T-helper 2 cell (primary cell): ENCODE data around the gene AFMID.
A peak's percentile ranks its signal among the peaks of the same experiment; 100 is the strongest.
"Not testable (repeated sequence)": the region's sequence is repeated elsewhere in the genome, so short reads cannot be mapped to it uniquely, and the experiment has no call there.

ENCODE experiments used
- DNase-seq, 5 experiments: peaks; one replicate each; pipeline versions ENCODE4 v3.0.0 to v3.0.0-alpha.2; 2012 to 2022

AFMID gene

GRCh38 chr17:78224231-78225087 lies 37.3 kb downstream of the AFMID start:
- DNase-seq: no peak

DNA sequence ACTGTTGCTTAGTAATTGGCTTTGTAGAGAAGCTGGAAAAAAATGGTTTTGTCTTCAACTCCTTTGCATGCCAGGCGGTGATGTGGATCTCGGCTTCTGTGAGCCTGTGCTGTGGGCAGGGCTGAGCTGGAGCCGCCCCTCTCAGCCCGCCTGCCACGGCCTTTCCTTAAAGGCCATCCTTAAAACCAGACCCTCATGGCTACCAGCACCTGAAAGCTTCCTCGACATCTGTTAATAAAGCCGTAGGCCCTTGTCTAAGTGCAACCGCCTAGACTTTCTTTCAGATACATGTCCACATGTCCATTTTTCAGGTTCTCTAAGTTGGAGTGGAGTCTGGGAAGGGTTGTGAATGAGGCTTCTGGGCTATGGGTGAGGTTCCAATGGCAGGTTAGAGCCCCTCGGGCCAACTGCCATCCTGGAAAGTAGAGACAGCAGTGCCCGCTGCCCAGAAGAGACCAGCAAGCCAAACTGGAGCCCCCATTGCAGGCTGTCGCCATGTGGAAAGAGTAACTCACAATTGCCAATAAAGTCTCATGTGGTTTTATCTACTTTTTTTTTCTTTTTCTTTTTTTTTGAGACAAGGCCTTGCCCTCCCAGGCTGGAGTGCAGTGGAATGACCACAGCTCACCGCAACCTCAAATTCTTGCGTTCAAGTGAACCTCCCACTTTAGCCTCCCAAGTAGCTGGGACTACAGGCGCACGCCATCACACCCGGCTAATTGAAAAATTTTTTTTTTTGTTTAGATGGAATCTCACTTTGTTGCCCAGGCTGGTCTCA lies 38.1 kb downstream of the AFMID start:
- DNase-seq: no peak

- DNase-seq: no peak
Observed at GRCh38 chr17:78226055-78226758, 39.0 kb downstream of the AFMID start.

GRCh38 chr17:78226759-78227454 lies 39.7 kb downstream of the AFMID start:
- no peak for DNase-seq

GRCh38 chr17:78227455-78227916 lies 40.3 kb downstream of the AFMID start:
- no peak for DNase-seq

GRCh38 chr17:78228176-78228575 lies 41.0 kb downstream of the AFMID start:
- DNase-seq: no peak

- no peak for DNase-seq
Observed at GRCh38 chr17:78230252-78230962, 43.2 kb downstream of the AFMID start.

- DNase-seq: no peak
Observed at GRCh38 chr17:78230996-78231935, 44.1 kb downstream of the AFMID start, which contains the start of gene TMEM235. TMEM235 (plus strand) TSS chr17:78231631; CDS start chr17:78232024, 393 bp downstream.

GRCh38 chr17:78231991-78232858 lies 45.1 kb downstream of the AFMID start:
- peak in 1 of 5 experiments; percentile 42 for DNase-seq

- no peak for DNase-seq
Observed at GRCh38 chr17:78232859-78233173, 45.7 kb downstream of the AFMID start.

DNA sequence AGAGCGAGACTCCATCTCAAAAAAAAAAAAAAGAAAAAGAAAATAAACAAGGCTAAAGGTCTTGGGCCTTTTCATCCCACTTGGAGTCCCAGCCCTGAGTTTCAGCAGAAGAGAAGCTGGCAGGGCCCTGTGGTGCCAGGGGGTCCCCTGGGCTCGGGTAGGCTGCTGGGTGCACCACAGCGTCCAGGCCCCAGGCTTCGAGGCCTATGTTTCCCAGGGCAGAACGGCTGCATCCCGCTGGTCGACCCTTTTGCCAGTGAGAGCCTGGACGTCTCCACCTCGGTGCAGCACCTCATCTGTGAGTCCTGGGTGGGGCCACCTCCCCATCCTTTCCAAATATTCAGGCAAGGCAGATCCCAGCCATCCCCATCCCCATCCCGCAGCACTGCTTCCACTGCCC lies 46.5 kb downstream of the AFMID start:
- no peak for DNase-seq

GRCh38 chr17:78234261-78234865 lies 47.2 kb downstream of the AFMID start:
- DNase-seq: no peak

- DNase-seq: not testable (repeated sequence)
Observed at GRCh38 chr17:78235022-78235421, 47.9 kb downstream of the AFMID start.

DNA sequence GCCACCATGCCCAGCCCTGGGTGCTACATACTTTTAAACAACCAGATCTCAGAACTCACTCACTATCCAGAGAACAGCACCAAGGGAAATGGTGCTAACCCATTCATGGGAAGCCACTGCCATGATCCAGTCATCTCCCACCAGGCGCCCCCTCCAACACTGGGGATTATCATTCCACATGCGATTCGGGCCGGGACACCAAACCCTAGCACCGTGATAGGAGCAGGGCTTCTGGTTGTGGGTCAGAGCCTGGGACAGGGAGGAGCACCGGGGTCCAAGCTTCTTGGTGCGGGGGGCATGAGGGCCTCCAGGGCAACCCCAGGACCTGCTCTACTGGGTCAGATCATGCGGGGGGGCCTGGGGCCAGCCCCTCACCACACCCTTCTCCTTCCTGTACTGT lies 48.7 kb downstream of the AFMID start:
- no peak for DNase-seq

GRCh38 chr17:78236362-78237127 lies 49.4 kb downstream of the AFMID start:
- no peak for DNase-seq

GRCh38 chr17:78237401-78238012 lies 50.3 kb downstream of the AFMID start:
- DNase-seq: no peak

GRCh38 chr17:78238823-78239488 lies 51.8 kb downstream of the AFMID start:
- DNase-seq: no peak
